ENCODE results near the gene ACOT8.

GRCh38 chr20:45880988-45881788, 24.0 kb upstream of the ACOT8 start, which contains the start of gene ZSWIM1:
- TF ChIP-seq POLR2AphosphoS5 (IDR thresholded peaks at IDR 0.05; ENCODE audit: low read depth, low read length) (peak; percentile 95), REST (IDR thresholded peaks at IDR 0.05; ENCODE audit: insufficient read depth in 1 of 2, low read depth in 2 of 2, low read length in 2 of 2) (0 out of 4 replicates have a peak, but pooled peaks have one; percentile 14 to 52), TAF1 (IDR thresholded peaks at IDR 0.05; ENCODE audit: borderline replicate concordance, insufficient read depth, low read length) (peak; percentile 89)

Data from PFSK-1 (cell line).